A673 (cell line): Measurements from ENCODE around the gene LCN9.

Experiments
- EZH2 ChIP-seq: fragments of 200-600 bp; sonication (generic); IDR thresholded peaks from 2 replicates; pipeline ENCODE4 v1.6.1; 2017; ENCODE audit warnings: borderline replicate concordance, low read depth, mild to moderate bottlenecking, mixed read lengths, antibody characterized with exemption, low read length; ENCODE audit not compliant: poor library complexity, severe bottlenecking
- TF ChIP-seq, protein P1 (sequence below): fragments of 300-800, 200-600 bp; sonication (generic); conservative IDR thresholded peaks from 2 replicates; pipeline ENCODE4 v1.5.1; 2017; ENCODE audit warnings: low read depth, mild to moderate bottlenecking, antibody characterized with exemption, low read length, moderate library complexity, mixed read lengths

DNA sequence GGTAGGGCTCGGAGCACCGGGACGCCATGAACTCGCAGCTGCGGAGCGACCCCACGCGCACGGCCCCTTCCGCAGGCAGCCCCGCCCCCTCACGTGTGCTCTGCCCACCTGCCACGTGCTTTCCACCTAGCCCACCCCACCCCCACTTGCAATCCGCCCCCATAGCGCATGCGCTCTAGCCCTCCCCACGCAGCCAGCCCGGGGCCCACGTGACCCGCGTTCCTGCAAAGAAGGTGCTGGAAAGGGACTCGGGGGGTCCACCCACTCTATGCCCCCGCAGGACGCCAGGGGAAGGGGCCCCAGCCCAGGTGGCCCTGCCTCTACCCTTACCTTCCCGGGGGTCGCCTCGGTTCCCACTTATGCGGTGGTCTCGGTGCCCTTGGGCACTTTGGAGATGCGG lies 36.3 kb downstream of the LCN9 start, which contains the start of gene SOHLH1:
- TF ChIP-seq, protein P1, sequence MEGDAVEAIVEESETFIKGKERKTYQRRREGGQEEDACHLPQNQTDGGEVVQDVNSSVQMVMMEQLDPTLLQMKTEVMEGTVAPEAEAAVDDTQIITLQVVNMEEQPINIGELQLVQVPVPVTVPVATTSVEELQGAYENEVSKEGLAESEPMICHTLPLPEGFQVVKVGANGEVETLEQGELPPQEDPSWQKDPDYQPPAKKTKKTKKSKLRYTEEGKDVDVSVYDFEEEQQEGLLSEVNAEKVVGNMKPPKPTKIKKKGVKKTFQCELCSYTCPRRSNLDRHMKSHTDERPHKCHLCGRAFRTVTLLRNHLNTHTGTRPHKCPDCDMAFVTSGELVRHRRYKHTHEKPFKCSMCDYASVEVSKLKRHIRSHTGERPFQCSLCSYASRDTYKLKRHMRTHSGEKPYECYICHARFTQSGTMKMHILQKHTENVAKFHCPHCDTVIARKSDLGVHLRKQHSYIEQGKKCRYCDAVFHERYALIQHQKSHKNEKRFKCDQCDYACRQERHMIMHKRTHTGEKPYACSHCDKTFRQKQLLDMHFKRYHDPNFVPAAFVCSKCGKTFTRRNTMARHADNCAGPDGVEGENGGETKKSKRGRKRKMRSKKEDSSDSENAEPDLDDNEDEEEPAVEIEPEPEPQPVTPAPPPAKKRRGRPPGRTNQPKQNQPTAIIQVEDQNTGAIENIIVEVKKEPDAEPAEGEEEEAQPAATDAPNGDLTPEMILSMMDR = no peak
- no peak for TF ChIP-seq EZH2
